Stimulated activated CD8-positive, alpha-beta memory T cell treated with anti-CD3 and anti-CD28 coated beads, Interleukin-12 subunit alpha, Interleukin-12 subunit beta, amount 100 ng/mL, for 24 hours (primary cell): ENCODE measurements around the gene LBP.
"Not testable (repeated sequence)": the region's sequence is repeated elsewhere in the genome, so short reads cannot be mapped to it uniquely, and the experiment has no call there.

Source experiments
- DNase-seq: peaks from one replicate; pipeline ENCODE4 v3.0.0-alpha.2; 2020; ENCODE audit errors: extremely low read depth

Gene LBP

DNA sequence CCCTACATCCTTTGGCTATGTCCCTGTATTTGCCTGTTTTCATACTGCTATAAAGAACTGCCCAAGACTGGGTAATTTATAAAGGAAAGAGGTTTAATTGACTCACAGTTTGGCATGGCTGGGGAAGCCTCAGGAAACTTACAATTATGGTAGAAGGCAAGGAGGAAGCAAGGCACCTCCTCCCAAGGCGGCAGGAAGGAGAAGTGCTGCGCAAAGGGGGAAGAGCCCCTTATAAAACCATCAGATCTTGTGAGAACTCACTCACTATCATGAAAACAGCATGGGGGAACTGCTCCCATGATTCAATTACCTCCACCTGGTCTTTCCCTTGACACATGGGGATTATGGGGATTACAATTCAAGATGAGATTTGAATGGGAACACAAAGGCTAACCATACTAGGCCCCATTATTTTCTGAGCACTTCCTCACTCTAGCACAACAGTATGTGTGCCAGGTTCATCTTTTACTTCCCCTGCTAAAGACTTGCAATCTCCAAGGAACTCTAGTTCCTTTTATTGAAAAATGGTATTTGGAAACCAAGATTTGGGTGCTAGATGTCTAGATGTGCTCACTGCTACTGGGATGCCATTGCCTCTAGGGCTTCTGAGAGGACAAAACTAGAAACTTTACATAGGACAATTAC, 49.6 kb downstream of the LBP start:
- not testable (repeated sequence) for DNase-seq

DNA sequence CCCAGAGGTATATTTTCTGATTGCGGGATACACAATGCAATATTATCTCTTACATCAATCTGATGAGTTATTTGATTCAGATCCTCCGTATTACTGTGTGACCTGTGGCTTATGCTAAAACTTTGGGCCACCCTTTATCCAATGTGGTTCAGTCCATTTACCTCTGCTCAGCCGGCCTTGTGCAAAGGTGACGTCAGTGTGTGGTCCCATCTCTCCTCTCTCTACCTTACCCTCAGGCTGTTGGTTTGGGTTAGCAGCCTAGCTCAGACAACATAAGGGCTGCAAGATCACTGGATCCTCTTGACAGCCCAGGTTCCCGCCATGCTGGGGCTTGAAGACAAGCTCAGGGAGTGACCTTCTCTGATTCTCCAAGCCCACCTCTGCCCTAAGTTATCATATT, 55.8 kb downstream of the LBP start:
- no peak for DNase-seq

DNA sequence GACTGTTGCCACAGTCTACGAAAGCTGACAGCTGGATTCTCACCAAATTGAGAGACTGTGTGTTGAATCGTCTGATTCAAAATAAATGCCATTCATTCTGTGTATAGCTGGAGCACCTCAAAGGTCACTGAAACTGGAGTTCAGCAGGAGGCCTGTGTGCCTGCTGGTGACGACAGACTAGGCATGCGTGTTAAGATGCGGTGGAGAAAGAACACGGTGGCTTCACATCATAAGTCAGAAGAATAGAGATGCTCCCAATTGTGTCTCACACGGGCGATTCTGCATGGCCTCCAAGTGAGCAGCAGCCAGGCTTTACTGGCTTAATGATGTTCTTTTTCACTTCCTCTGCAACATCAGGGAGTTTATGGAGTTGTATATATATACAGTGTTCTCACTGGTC, 56.5 kb downstream of the LBP start:
- no peak for DNase-seq

DNA sequence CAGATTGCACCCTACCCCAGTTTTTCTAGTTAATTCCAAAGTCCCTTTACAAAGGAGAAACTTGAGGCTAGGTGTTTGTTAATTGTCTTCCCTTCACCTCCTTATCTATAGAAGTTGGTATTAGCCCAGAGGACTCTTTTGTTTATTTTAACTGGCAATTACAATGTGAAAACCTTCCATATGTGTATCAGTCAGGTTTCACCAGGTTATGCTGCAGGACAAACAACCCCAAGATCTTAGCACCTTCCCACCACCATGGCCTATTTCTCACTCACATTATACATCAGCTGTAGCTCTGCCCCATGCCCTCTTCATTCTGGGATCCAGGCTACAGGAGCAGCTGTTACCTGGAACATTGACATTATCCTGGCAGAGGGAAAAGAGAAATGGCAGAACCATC, 57.7 kb downstream of the LBP start:
- DNase-seq: no peak

DNA sequence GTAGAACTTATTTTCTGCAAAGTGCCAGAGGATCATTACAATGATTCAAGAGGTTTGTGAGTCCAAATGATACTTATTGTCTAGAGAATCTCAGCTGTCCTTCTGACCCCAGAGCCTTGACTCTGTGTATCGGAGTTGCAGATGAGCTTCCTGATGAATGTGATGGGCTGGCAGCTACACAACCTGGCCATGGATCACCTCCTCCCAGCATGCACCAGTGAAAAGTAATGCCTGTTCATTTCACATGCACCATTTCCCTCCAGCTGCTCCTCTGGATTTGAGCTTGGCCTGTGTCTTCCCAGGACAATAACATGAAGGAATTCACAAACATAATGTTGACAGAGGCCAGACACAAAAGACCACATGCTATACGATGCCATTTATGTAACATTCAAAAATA, 58.9 kb downstream of the LBP start:
- DNase-seq: no peak

DNA sequence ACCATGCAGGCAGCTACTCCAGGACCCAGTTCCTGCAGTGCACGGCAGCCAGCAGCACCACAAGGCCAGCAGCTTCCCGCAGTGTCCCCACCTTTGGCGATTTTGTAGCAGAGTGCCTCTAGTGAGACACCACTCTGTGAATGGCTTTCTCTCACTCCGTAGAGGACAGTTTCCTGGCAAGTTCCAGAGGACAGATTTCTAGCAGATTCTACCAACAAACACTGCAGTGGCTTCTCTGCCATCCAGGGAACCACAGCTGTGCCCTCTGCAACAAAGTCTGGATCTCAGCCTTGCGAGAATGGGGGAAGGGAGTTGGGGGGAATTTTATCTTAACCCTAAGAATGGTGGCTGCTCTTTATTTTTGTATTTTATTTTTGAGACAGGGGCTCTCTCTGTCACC, 60.2 kb downstream of the LBP start:
- no peak for DNase-seq

DNA sequence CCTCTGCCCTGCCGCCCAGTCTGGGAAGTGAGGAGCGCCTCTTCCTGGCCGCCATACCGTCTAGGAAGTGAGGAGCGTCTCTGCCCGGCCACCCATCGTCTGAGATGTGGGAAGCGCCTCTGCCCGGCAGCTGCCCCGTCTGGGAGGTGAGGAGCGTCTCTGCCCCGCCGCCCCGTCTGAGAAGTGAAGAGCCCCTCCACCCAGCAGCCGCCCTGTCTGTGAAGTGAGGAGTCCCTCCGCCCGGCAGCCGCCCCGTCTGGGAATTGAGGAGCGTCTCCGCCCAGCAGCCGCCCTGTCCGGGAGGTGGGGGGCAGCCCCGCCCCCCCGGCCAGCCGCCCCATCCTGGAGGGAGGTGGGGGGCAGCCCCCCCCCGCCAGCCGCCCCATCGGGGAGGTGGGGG, 61.0 kb downstream of the LBP start:
- DNase-seq: no peak

DNA sequence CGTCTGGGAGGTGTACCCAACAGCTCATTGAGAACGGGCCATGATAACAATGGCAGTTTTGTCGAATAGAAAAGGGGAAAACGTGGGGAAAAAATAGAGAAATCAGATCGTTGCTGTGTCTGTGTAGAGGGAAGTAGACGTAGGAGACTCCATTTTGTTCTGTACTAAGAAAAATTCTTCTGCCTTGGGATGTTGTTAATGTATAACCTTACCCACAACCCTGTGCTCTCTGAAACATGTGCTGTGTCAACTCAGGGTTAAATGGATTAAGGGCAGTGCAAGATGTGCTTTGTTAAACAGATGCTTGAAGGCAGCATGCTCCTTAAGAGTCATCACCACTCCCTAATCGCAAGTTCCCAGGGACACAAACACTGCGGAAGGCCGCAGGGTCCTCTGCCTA, 61.5 kb downstream of the LBP start:
- DNase-seq: not testable (repeated sequence)

DNA sequence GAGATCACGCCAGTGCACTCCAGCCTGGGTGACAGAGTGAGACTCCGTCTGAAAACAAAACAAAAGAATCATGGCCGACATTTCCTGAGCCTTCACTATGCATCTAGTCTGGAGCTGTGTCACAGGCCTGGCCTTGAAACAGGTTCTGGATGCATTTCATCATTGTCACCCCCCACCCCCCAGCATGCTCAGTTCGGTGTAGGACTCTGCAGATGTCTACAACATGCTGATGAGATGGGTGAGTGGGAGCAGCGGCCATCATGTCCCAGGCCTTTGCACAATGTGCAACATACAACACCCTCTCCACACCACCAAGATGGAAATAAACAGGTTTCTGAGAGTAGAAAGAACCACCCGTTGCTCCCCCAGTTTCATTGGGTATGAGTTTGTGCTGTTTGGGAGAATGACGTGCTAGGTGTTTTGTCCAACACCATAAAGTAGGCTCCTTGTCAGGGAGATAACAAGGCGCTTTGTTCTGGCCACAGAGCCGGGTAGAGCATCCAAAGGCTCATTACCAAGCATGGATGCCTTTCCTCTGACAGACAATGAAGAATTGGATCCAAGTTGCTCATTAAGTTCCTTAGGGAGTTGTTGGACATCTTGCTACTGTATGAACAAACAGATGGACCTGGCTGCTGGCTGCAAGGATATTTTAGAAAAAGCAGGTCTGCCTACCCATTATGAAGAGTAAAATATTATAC, 66.7 kb downstream of the LBP start:
- DNase-seq: no peak

DNA sequence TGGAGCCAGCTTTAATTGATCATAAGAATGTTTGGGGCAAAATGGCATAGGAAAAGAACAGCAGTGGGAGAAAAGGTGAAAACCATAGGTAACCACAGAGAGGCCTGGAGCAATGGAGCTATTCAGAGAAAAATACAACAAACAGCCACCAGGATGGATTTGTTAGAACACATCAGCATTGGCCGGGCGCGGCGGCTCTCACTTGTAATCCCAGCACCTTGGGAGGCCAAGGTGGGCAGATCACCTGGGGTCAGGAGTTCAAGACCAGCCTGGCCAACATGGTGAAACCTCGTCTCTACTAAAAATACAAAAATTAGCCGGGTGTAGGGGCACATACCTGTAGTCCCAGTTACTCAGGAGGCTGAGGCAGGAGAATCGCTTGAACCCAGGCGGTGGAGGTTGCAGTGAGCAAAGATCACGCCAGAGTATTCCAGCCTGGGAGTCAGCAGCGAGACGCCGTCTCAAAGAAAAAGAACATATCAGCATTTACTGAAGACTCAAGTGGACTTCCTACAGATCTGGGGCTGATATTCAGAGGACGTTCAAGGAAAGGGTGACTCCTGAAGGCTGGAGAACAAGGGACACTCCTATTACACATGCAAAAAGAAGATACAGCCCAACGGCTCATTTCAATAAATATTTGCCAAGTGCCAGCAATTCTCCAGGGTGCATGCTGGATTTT, 68.6 kb downstream of the LBP start:
- DNase-seq: no peak

DNA sequence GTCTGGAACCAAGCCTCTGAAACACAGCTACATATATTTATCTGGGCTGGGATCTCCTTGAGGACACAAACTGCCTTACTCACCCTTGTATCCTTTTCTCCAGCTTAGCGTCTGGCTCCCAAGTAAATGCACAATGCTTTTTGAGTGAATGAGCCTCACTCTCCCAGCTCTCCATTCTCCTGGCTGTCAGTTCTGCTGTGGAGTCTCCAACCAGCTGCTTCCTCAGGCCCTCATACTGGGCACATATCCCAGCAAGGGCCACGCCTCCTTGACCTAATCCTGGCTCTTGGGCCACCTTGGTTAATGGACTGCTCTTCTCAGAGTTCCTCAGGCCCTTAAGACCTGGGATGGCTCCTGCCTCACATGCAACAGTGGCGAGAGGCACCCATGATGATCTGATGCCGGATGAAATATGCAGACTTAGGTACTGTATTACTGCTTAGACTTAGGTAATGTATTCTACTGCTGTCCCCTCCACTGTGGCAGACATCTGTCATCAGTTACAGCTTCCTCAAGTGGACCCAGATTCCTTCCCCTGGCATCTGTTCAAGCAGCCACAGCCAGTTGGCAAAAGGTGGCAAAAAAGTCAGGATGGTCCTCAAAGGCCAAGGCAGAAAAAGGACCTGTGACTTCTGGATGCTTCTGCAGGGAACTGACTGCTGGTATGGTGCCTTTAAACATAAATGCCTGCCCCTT, 72.4 kb downstream of the LBP start:
- DNase-seq: no peak

DNA sequence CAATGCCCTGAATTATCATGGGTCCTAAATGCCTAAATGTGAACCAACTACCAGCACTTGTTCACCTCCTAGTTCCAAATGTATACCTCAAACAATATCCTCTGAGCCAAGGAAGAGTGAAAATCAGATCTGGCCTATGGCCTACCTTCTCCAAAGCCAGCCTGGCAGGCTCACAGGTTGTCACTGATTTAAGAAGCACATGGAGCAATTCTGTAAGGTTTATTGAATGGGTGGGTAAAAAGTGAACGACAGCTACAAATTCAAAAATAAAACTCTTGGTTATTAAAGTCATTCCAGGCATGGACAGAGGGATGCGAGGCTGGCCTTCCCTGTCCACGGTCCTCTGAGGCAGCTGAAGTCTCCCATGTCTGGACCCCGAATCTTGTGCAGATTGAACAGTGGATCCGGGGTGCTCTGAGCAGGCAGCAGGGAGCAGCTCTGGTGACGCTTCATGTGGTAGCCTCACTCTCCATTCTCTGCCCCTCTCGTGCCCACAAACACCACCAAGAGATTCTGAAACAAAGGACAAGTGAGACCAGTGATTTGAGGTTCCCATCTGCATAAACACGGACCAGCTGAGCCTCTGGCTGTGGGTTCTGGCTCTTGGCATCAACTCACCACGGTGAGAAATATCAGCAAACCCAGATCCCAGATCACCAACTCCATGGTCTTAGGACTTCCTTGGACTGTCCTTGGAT, 74.3 kb downstream of the LBP start:
- no peak for DNase-seq

DNA sequence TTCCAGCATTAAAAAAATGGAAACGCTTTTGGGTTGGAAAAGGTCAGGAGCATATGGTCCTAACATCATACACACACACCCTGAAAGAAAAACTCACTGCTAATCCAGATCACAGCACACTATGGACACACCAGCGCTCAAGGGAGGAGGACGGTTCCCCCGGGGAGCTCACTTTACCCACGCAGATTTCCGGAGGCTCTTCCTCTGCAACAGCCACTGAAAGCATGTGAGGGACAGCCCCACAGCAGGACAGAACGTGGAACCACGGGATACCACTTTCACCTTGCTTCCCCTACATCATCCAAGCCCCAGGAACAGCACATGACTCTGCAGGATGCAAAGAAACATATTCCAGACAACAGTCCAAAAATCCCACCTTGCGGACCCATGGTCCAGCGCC, 75.6 kb downstream of the LBP start:
- no peak for DNase-seq

DNA sequence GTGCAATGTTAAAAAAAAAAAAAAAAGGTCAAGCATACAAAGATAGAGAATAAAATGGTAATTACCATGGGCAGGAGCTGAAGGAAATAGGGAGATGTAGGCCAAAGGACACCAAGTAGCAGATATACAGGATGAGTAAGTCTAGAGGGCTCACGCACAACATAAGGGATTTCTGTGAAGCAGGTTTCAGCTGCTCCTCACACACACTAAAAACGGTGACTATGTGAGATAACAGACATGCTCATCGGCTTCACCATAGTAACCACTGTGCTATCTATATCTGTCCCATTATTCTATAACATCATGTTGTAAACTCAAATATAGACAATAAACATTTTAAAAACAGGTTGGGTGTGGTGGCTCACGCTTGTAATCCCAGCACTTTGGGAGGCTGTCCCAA, 77.3 kb downstream of the LBP start:
- DNase-seq: no peak

DNA sequence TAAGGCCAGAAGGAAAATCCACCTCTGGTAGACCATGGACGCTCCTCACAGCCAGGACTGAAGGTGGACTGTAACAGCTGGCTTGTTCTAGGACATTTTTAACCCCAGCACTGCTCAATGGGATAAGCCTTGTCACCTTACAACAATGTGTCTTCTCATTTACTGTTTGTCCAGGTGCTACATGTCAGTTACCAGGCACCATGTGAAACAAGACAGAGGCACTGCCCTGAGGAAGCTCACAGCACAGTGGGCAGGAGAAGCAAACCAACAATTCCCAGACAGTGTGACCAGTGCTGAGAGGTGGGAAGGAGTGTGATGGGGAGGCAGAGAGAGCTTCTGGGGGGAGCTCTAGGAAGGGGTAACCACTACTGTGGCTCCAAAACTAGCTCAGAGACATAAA, 78.1 kb downstream of the LBP start:
- no peak for DNase-seq

DNA sequence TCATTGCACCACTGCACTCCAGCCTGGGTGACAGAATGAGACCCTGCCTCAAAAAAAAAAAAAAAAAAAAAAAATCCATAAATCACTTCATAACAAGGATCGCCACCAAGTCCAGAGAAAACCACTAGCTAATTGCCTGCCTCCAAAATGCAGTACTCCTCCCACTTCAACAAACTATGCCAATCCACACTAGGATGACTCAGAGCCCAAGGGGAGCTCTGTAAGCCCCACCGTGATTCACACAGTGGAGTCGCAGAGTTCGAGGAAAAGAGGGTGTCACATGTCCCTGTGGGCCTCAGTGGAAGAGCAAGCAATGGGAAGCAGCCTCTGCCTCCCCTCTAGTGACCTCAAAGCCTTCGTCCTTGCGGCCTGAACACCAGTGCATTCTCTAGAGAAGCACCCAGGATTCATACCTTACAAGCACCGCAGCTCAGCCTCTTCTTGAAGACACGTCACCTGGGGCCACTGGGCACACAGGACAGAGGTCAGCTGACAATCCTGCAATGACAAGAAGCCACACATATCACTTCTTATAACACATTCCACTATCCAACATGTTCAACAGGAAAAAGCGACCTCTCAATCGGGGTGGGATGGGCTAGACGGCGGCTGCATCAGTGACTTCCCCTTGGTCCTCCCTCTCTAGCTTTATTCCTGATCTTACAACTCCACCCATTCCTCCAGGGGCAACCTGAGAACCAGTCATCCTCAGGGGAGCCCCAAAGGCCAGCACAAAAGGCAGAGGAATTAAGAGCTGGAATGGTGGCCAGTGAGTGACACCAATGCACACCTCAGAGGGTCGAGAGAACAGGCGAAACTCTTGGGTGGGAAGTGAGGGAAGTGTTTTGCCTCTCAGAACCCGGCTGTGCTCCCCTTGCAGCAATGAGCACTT, 80.0 kb downstream of the LBP start:
- no peak for DNase-seq
